ENCODE results near the gene TNF. TPM values are rescaled to one million over a fixed set of nuclear protein-coding genes. Genes with fewer than 3 reads are reported as not detected.

TNF gene
- total and polyA plus RNA-seq, 10 donors = 5.5 to 18.3 (median 12.5) TPM

GRCh38 chr6:31614684-31615578 lies 39.6 kb downstream of the TNF start, which contains the start of gene AIF1:
Gene AIF1 (plus strand): TSS chr6:31615234. CDS start chr6:31615330, 96 bp downstream.
- Histone ChIP-seq H3K9me3 (no peaks in the 10 kb centered on the region), H3K27ac (peak within 1 kb of the TSS; percentile 29 to 89 (median 80)), H3K4me3 (peak within 1 kb of the TSS; percentile 12 to 67 (median 38)), H3K4me1 (peaks cover 0 to 54% (median 36%) of the 10 kb centered on the region in 6 donors), H3K27me3 (replicated peaks in 1 of 7) (no peaks in the 10 kb centered on the region), H3K36me3 (no peaks in the 10 kb centered on the region)
- intact Hi-C loops (cut with DNase I; ENCODE audit: low total_unique reads) = no loop called here
- no peak for DNase-seq
- 29 to 47% (median 37%) methylated on average over 6 of the region's 6 CpGs for WGBS, 5 donors
- TF ChIP-seq POLR2A (IDR thresholded peaks at IDR 0.05) (no peak), POLR2AphosphoS5 (IDR thresholded peaks at IDR 0.05) (peak in 1 of 3 donors; percentile 63)

- intact Hi-C loops (cut with DNase I; ENCODE audit: low total_unique reads) = no loop called here
- H3K27ac ChIP-seq = peak overlapping the region; percentile 29 to 89 (median 80)
- peak overlapping the region; percentile 12 to 67 (median 38) for H3K4me3 ChIP-seq
- no peaks in the 10 kb centered on the region for H3K9me3 ChIP-seq
- DNase-seq = peak; percentile 84
- peaks cover 0 to 54% (median 36%) of the 10 kb centered on the region in 6 donors for H3K4me1 ChIP-seq
- H3K36me3 ChIP-seq = no peaks in the 10 kb centered on the region
- TF ChIP-seq CTCF (IDR thresholded peaks at IDR 0.05 in 8 of 11, conservative IDR thresholded peaks at IDR 0.05 in 3 of 11) (no peak), POLR2A (IDR thresholded peaks at IDR 0.05) (no peak), POLR2AphosphoS5 (IDR thresholded peaks at IDR 0.05) (peak in 1 of 3 donors; percentile 48)
- H3K27me3 ChIP-seq (replicated peaks in 1 of 7) = no peaks in the 10 kb centered on the region
- 16 to 41% (median 19%) methylated on average over 7 of the region's 7 CpGs for WGBS, 5 donors
Measured at GRCh38 chr6:31615748-31616147, 40.4 kb downstream of the TNF start.

- no peaks in the 10 kb centered on the region for H3K9me3 ChIP-seq
- no peaks in the 10 kb centered on the region for H3K36me3 ChIP-seq
- WGBS, 5 donors = 77 to 86% (median 80%) methylated on average over 2 of the region's 2 CpGs
- peak overlapping the region in 3 of 8 donors; percentile 87 to 89 (median 88) for H3K27ac ChIP-seq
- H3K4me1 ChIP-seq = peaks cover 4 to 64% (median 42%) of the 10 kb centered on the region in 6 donors
- no peak for DNase-seq
- H3K27me3 ChIP-seq (replicated peaks in 1 of 7) = no peaks in the 10 kb centered on the region
- TF ChIP-seq CTCF (IDR thresholded peaks at IDR 0.05 in 8 of 11, conservative IDR thresholded peaks at IDR 0.05 in 3 of 11) (no peak), POLR2A (IDR thresholded peaks at IDR 0.05) (no peak), POLR2AphosphoS5 (IDR thresholded peaks at IDR 0.05) (no peak)
- peak overlapping the region in 2 of 8 donors; percentile 42 to 67 for H3K4me3 ChIP-seq
- intact Hi-C loops (cut with DNase I; ENCODE audit: low total_unique reads) = no loop called here
Measured at GRCh38 chr6:31617010-31617409, 41.6 kb downstream of the TNF start.

GRCh38 chr6:31619805-31620585 lies 44.6 kb downstream of the TNF start:
- Histone ChIP-seq H3K36me3 (peaks cover under 1 to 29% (median 18%) of the 10 kb centered on the region in 6 donors), H3K27me3 (replicated peaks in 1 of 7) (no peaks in the 10 kb centered on the region), H3K4me3 (peak overlapping the region; percentile 44 to 89 (median 76)), H3K27ac (peak overlapping the region; percentile 97 to 100 (median 98)), H3K9me3 (no peaks in the 10 kb centered on the region), H3K4me1 (peaks cover 14 to 63% (median 42%) of the 10 kb centered on the region in 6 donors)
- intact Hi-C loops (cut with DNase I; ENCODE audit: low total_unique reads) = no loop called here
- TF ChIP-seq CTCF (IDR thresholded peaks at IDR 0.05 in 8 of 11, conservative IDR thresholded peaks at IDR 0.05 in 3 of 11) (peak in 3 of 11 experiments; percentile 12 to 21 (median 13)), POLR2AphosphoS5 (IDR thresholded peaks at IDR 0.05) (peak; percentile 95 to 96 (median 96)), POLR2A (IDR thresholded peaks at IDR 0.05) (peak in 2 of 3 donors; percentile 84 to 89)
- peak; percentile 99 for DNase-seq
- WGBS, 5 donors = 0 to 1% (median 1%) methylated on average over 50 of the region's 50 CpGs
